HepG2 (cell line): ENCODE data around the gene MYPN. TPM values are rescaled to one million over a fixed set of nuclear protein-coding genes. Genes with fewer than 3 reads are reported as not detected.

Source experiments
- ATAC-seq: fragments of 200-7000 bp; cut with Tn5 transposase; 3 replicates; pipeline ENCODE4 v1.9.1; 2020; ENCODE audit warnings: mild to moderate bottlenecking, moderate library complexity
- BruUV-seq: library from RNA; stranded (reverse); fragments of 400-500 nt; replicated peaks from 2 replicates; lab custom pipeline; 2021; lab: Mats Ljungman, UMichigan
- CTCF ChIA-PET: fragments of 300-600 bp; formaldehyde crosslinking; extraction: SDS; loops from one replicate; lab custom pipeline; 2021; ENCODE audit warnings: low total read pairs, inconsistent platforms, low intra/inter-chr PET ratio; lab: Yijun Ruan, JAX
- POLR2A ChIA-PET: fragments of 350-600 bp; sonication (Branson Sonifier 250); formaldehyde crosslinking; loops from one replicate; lab custom pipeline; 2020; ENCODE audit warnings: antibody characterized with exemption, inconsistent platforms; lab: Yijun Ruan, JAX
- DNase-seq: peaks from one replicate; pipeline ENCODE4 v3.0.0-alpha.2; 2015; ENCODE audit warnings: low spot score
- FAIRE-seq: peaks from 3 replicates; lab custom pipeline; 2011; peaks lifted over from hg19 to GRCh38; lab: Jason Lieb, UNC
- H2AFZ ChIP-seq: one replicate; pipeline ENCODE4 v1.6.1; 2011; ENCODE audit warnings: low read length, inconsistent platforms
- H3K27ac ChIP-seq: fragments of 300-600 bp; 3 replicates; pipeline ENCODE4 v1.8.0; 2011; ENCODE audit warnings: mixed run types, mild to moderate bottlenecking, mixed read lengths, low read length, inconsistent platforms; ENCODE audit not compliant: insufficient read depth; ENCODE audit errors: extremely low read length
- H3K27me3 ChIP-seq, 2 experiments: fragments of 200-600 bp in 1 of 2; 2 replicates in 1 of 2; 3 replicates in 1 of 2; pipeline versions ENCODE4 v1.6.0 to v1.8.0; 2011; ENCODE audit warnings: low read length in 2 of 2, mild to moderate bottlenecking in 2 of 2, moderate library complexity in 2 of 2, inconsistent platforms in 1 of 2; ENCODE audit not compliant: insufficient read depth in 2 of 2, control insufficient read depth in 1 of 2
- H3K36me3 ChIP-seq, 2 experiments: fragments of 200-600 bp in 1 of 2; replicated peaks in 1 of 2; 2 replicates in 1 of 2; 3 replicates in 1 of 2; pipeline versions ENCODE4 v1.5.1 to v1.8.0; 2011; ENCODE audit warnings: low read length in 2 of 2, inconsistent platforms in 1 of 2; ENCODE audit not compliant: insufficient read depth in 2 of 2, control insufficient read depth in 1 of 2
- H3K4me1 ChIP-seq: 2 replicates; pipeline ENCODE4 v1.5.1; 2012; ENCODE audit warnings: low read length, inconsistent platforms; ENCODE audit not compliant: insufficient read depth
- H3K4me2 ChIP-seq: 2 replicates; pipeline ENCODE4 v1.6.0; 2011; ENCODE audit warnings: low read depth, low read length, inconsistent platforms
- H3K4me3 ChIP-seq, 3 experiments: fragments of 200-600 bp in 1 of 3; sonication (generic), shearing (Covaris generic) in 1 of 3; replicated peaks in 1 of 3; 2 replicates each; pipeline ENCODE4 v1.5.1; 2011 to 2016; ENCODE audit warnings: low read length in 3 of 3, inconsistent platforms in 2 of 3, low read depth in 2 of 3, mild to moderate bottlenecking in 2 of 3, control low read depth in 1 of 3, mixed read lengths in 1 of 3; ENCODE audit not compliant: insufficient read depth in 1 of 3
- H3K79me2 ChIP-seq: one replicate; pipeline ENCODE4 v1.6.1; 2011; ENCODE audit warnings: low read length, inconsistent platforms; ENCODE audit not compliant: insufficient read depth
- H3K9ac ChIP-seq: 2 replicates; pipeline ENCODE4 v1.6.0; 2011; ENCODE audit warnings: mild to moderate bottlenecking, low read depth, low read length, inconsistent platforms; ENCODE audit not compliant: insufficient read depth
- H3K9me3 ChIP-seq: 2 replicates; pipeline ENCODE4 v1.5.1; 2012; ENCODE audit warnings: mild to moderate bottlenecking, low read length
- H4K20me1 ChIP-seq: 2 replicates; pipeline ENCODE4 v1.6.0; 2011; ENCODE audit warnings: inconsistent platforms, mild to moderate bottlenecking, low read length, moderate library complexity; ENCODE audit not compliant: insufficient read depth
- AGO2 ChIP-seq: fragments of 200-400 bp; formaldehyde crosslinking; optimal IDR thresholded peaks from 2 replicates; pipeline ENCODE3; 2017; ENCODE audit warnings: mild to moderate bottlenecking, low read depth, low read length, moderate library complexity
- CREBL2 ChIP-seq: sonication (generic); formaldehyde crosslinking; IDR thresholded peaks from 2 replicates; pipeline ENCODE4 v1.8.1; 2023; ENCODE audit warnings: missing genetic modification reagents, mild to moderate bottlenecking, borderline replicate concordance
- ETV6 ChIP-seq: sonication (generic); formaldehyde crosslinking; conservative IDR thresholded peaks from 2 replicates; pipeline ENCODE4 v1.4.0; 2020; ENCODE audit warnings: missing genetic modification reagents
- MAFF ChIP-seq: IDR thresholded peaks from 2 replicates; pipeline ENCODE4 v1.6.1; 2011; ENCODE audit warnings: low read depth, low read length, improper control_type of control experiment
- MAFK ChIP-seq, 2 experiments: IDR thresholded peaks in 1 of 2; conservative IDR thresholded peaks in 1 of 2; 2 replicates each; pipeline ENCODE4 v1.6.1; 2011; ENCODE audit warnings: improper control_type of control experiment in 2 of 2, low read length in 2 of 2
- RERE ChIP-seq: IDR thresholded peaks from 2 replicates; pipeline ENCODE4 v1.6.1; 2016; ENCODE audit warnings: low read depth, missing genetic modification reagents, missing compliant biosample characterization
- RFX5 ChIP-seq: IDR thresholded peaks from 2 replicates; pipeline ENCODE4 v1.6.1; 2011; ENCODE audit warnings: low read depth, low read length, improper control_type of control experiment
- ZNF512B ChIP-seq: sonication (generic); formaldehyde crosslinking; IDR thresholded peaks from 2 replicates; pipeline ENCODE4 v1.5.1; 2020; ENCODE audit warnings: missing genetic modification reagents, mild to moderate bottlenecking, borderline replicate concordance
- ZNF614 ChIP-seq: IDR thresholded peaks from 2 replicates; pipeline ENCODE4 v1.6.1; 2018; ENCODE audit warnings: missing biosample characterization, missing genetic modification reagents, inconsistent platforms, borderline replicate concordance
- WGBS: methylation state at CpG from one replicate; pipeline ENCODE4 v1.1.6; 2017; ENCODE audit warnings: low lambda C conversion rate; 5-methylcytosine and 5-hydroxymethylcytosine counted together
- in situ Hi-C: cut with HindIII; loops from 2 replicates; pipeline ENCODE4 v1.10.0; 2017; ENCODE audit warnings: low pct_unique_long_range_greater_than_20kb; ENCODE audit not compliant: extremely low pct_ligation_motif_present
- intact Hi-C: fragments of 100-400 bp; cut with micrococcal nuclease; formaldehyde crosslinking; loops from one replicate; pipeline ENCODE4 v1.10.0; 2022; ENCODE audit not compliant: unreplicated experiment
- polyA plus RNA-seq, 8 experiments: library from polyadenylated mRNA; depleted of rRNA in 3 of 8; stranded (reverse) in 7 of 8; unstranded in 1 of 8; fragments of >200 nt; fragmentation: Illumina TruSeq in 4 of 8; extraction: Trizol in 4 of 8; gene quantifications; 2 replicates each; pipeline versions ENCODE4 v1.2.1 to v1.2.3, GENCODE V29; 2011 to 2016; ENCODE audit warnings: low read depth in 4 of 8, missing spikeins in 1 of 8, mixed read lengths in 1 of 8; ENCODE audit not compliant: insufficient read depth in 1 of 8
- total RNA-seq, 5 experiments: library from RNA; depleted of rRNA; stranded (reverse); fragments of >200 nt; fragmentation: Illumina TruSeq; extraction: Trizol; gene quantifications; 2 replicates each; pipeline ENCODE4 v1.2.3, GENCODE V29; 2016; ENCODE audit warnings: low read depth in 1 of 5

Gene MYPN
- total and polyA plus RNA-seq, 2 of the 13 experiments (the other 11 are each of a cell fraction or from before 2014, with no cell fraction given): not detected

GRCh38 chr10:68079434-68079833 lies 29.9 kb upstream of the MYPN start (continued):
- no peak for TF ChIP-seq ZNF512B (CRISPR knock-in tag)
- TF ChIP-seq RFX5: no peak
- TF ChIP-seq ETV6 (CRISPR knock-in tag): no peak
- no peak for TF ChIP-seq AGO2

- intact Hi-C loops: no loop called here
- no peaks in the 10 kb centered on the region for H3K27me3 ChIP-seq
Observed at GRCh38 chr10:68080853-68081431, 28.3 kb upstream of the MYPN start.

More at GRCh38 chr10:68080853-68081431, 28.3 kb upstream of the MYPN start:
- CTCF ChIA-PET: no interaction called here
- H3K36me3 ChIP-seq: no peaks in the 10 kb centered on the region
- POLR2A ChIA-PET: no interaction called here
- no peak overlapping the region for H3K4me2 ChIP-seq
- no peak for ATAC-seq
- WGBS: 38% methylated on average over 5 of the region's 5 CpGs
- H3K4me1 ChIP-seq: no peaks in the 10 kb centered on the region
- in situ Hi-C loops: loop anchor here (10.0 kb wide), 1 partner anchor 124 kb away; no protein-coding TSS in a partner anchor
- no peak overlapping the region for H3K27ac ChIP-seq
- peak overlapping the region; percentile 6 for H2AFZ ChIP-seq
- TF ChIP-seq CREBL2 (CRISPR knock-in tag) (no peak), MAFK (conservative IDR thresholded peaks at IDR 0.05 in 1 of 2, IDR thresholded peaks at IDR 0.05 in 1 of 2; ENCODE audit: low read length in 2 of 2) (peak; percentile 38 to 46; a peak in 2 of 4 replicates), RERE (CRISPR knock-in tag) (no peak), ZNF614 (no peak), MAFF (0 out of 2 replicates have a peak, but pooled peaks have one; percentile 23)
- H3K4me3 ChIP-seq: no peak overlapping the region
- BruUV-seq: no TSS peak
- FAIRE-seq: no peak
- H3K9ac ChIP-seq: no peak overlapping the region
- no peaks in the 10 kb centered on the region for H3K79me2 ChIP-seq
- H3K9me3 ChIP-seq: no peaks in the 10 kb centered on the region
- H4K20me1 ChIP-seq: no peaks in the 10 kb centered on the region
- no peak for DNase-seq
